ENCODE measurements around the gene TMEM150C. TPM values are rescaled to one million over a fixed set of nuclear protein-coding genes. Genes with fewer than 3 reads are reported as not detected.

TMEM150C gene
- polyA plus RNA-seq, 1 donor from 2014 or later, result 4.9 TPM

DNA sequence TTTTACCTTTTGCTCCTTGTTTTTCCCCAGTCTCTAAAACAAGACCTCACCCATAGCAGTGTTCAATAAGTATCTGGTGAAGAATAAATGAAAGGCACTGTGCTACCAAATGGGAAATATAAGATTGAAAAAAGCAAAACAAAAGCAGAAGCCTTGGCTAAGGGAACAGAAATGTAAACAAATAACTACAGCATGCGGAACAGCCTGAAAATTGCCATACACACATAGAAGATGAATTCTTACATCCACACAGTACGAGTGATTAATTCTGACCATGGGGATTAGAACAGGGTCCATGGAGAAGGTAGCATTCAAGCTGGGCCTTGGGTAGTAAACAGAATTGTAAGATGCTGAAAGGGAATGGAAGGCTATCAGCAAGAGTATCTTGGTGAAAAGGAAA, 40.5 kb downstream of the TMEM150C start:
- Histone ChIP-seq H3K79me2 (replicated peaks; ENCODE audit: insufficient read depth, low read length) (no peaks in the 10 kb centered on the region), H3K4me3 (ENCODE audit: low read length) (no peak overlapping the region), H3K4me2 (ENCODE audit: low read length) (no peak overlapping the region), H3K27me3 (ENCODE audit: insufficient read depth, low read depth, low read length) (no peaks in the 10 kb centered on the region), H3K9me3 (ENCODE audit: low read length) (no peaks in the 10 kb centered on the region), H3K27ac (ENCODE audit: low read length) (no peak overlapping the region), H2AFZ (ENCODE audit: low read depth, low read length) (no peak overlapping the region), H4K20me1 (ENCODE audit: insufficient read depth) (no peaks in the 10 kb centered on the region), H3K9me2 (ENCODE audit: insufficient read depth, low read length) (no peaks in the 10 kb centered on the region), H3K9ac (ENCODE audit: low read length) (no peak overlapping the region), H3K36me3 (ENCODE audit: insufficient read depth, low read length) (no peaks in the 10 kb centered on the region), H3F3A (ENCODE audit: insufficient read depth, low read length, poor library complexity, severe bottlenecking) (no peaks in the 10 kb centered on the region)
- TF ChIP-seq EP300 (conservative IDR thresholded peaks at IDR 0.05; ENCODE audit: poor library complexity, severe bottlenecking), result no peak
- TF ChIP-seq, protein P1, sequence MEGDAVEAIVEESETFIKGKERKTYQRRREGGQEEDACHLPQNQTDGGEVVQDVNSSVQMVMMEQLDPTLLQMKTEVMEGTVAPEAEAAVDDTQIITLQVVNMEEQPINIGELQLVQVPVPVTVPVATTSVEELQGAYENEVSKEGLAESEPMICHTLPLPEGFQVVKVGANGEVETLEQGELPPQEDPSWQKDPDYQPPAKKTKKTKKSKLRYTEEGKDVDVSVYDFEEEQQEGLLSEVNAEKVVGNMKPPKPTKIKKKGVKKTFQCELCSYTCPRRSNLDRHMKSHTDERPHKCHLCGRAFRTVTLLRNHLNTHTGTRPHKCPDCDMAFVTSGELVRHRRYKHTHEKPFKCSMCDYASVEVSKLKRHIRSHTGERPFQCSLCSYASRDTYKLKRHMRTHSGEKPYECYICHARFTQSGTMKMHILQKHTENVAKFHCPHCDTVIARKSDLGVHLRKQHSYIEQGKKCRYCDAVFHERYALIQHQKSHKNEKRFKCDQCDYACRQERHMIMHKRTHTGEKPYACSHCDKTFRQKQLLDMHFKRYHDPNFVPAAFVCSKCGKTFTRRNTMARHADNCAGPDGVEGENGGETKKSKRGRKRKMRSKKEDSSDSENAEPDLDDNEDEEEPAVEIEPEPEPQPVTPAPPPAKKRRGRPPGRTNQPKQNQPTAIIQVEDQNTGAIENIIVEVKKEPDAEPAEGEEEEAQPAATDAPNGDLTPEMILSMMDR (IDR thresholded peaks at IDR 0.05; ENCODE audit: poor library complexity, severe bottlenecking), result no peak
- no peak for TF ChIP-seq SMC3 (conservative IDR thresholded peaks at IDR 0.05; ENCODE audit: poor library complexity)
- TF ChIP-seq, protein P2, sequence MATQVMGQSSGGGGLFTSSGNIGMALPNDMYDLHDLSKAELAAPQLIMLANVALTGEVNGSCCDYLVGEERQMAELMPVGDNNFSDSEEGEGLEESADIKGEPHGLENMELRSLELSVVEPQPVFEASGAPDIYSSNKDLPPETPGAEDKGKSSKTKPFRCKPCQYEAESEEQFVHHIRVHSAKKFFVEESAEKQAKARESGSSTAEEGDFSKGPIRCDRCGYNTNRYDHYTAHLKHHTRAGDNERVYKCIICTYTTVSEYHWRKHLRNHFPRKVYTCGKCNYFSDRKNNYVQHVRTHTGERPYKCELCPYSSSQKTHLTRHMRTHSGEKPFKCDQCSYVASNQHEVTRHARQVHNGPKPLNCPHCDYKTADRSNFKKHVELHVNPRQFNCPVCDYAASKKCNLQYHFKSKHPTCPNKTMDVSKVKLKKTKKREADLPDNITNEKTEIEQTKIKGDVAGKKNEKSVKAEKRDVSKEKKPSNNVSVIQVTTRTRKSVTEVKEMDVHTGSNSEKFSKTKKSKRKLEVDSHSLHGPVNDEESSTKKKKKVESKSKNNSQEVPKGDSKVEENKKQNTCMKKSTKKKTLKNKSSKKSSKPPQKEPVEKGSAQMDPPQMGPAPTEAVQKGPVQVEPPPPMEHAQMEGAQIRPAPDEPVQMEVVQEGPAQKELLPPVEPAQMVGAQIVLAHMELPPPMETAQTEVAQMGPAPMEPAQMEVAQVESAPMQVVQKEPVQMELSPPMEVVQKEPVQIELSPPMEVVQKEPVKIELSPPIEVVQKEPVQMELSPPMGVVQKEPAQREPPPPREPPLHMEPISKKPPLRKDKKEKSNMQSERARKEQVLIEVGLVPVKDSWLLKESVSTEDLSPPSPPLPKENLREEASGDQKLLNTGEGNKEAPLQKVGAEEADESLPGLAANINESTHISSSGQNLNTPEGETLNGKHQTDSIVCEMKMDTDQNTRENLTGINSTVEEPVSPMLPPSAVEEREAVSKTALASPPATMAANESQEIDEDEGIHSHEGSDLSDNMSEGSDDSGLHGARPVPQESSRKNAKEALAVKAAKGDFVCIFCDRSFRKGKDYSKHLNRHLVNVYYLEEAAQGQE (IDR thresholded peaks at IDR 0.05; ENCODE audit: borderline replicate concordance), result no peak
- no peak for TF ChIP-seq EZH2 (IDR thresholded peaks at IDR 0.05; ENCODE audit: borderline replicate concordance, insufficient read depth, low read length, poor library complexity, severe bottlenecking)
- no peak for TF ChIP-seq MXI1 (conservative IDR thresholded peaks at IDR 0.05; ENCODE audit: poor library complexity, severe bottlenecking)
- no peak for TF ChIP-seq RAD21 (conservative IDR thresholded peaks at IDR 0.05)
- TF ChIP-seq POLR2AphosphoS5 (IDR thresholded peaks at IDR 0.05), result no peak
- TF ChIP-seq TAF1 (IDR thresholded peaks at IDR 0.05; ENCODE audit: low read depth), result no peak

DNA sequence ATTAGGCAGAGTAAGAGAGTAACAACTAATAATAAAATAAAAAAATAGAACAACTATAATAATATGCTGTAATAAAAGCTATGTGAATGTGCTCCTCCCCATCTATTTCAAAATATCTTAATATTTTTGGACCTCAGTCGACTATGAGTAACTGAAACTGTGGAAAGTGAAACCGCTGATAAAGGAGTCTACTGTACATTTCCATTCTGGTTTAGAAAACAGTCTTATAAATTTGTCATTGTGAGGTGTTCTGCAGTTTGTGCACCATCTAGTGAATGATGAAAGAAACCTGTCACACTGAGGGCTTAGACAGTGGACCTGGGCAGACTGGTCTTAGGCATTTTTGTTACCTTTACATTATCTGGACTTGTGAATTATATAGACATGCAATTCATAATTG, 42.0 kb downstream of the TMEM150C start:
- H3K9ac ChIP-seq (ENCODE audit: low read length), result no peak overlapping the region
- no peaks in the 10 kb centered on the region for H3K79me2 ChIP-seq (replicated peaks; ENCODE audit: insufficient read depth, low read length)
- TF ChIP-seq, protein P2 (IDR thresholded peaks at IDR 0.05; ENCODE audit: borderline replicate concordance), result no peak
- no peak for TF ChIP-seq MXI1 (conservative IDR thresholded peaks at IDR 0.05; ENCODE audit: poor library complexity, severe bottlenecking)
- TF ChIP-seq RAD21 (conservative IDR thresholded peaks at IDR 0.05), result no peak
- TF ChIP-seq TAF1 (IDR thresholded peaks at IDR 0.05; ENCODE audit: low read depth), result no peak
- no peak for TF ChIP-seq EP300 (conservative IDR thresholded peaks at IDR 0.05; ENCODE audit: poor library complexity, severe bottlenecking)
- TF ChIP-seq POLR2AphosphoS5 (IDR thresholded peaks at IDR 0.05), result no peak
- TF ChIP-seq, protein P1 (IDR thresholded peaks at IDR 0.05; ENCODE audit: poor library complexity, severe bottlenecking), result no peak
- TF ChIP-seq EZH2 (IDR thresholded peaks at IDR 0.05; ENCODE audit: borderline replicate concordance, insufficient read depth, low read length, poor library complexity, severe bottlenecking), result no peak
- no peak for TF ChIP-seq SMC3 (conservative IDR thresholded peaks at IDR 0.05; ENCODE audit: poor library complexity)
- H3F3A ChIP-seq (ENCODE audit: insufficient read depth, low read length, poor library complexity, severe bottlenecking), result no peaks in the 10 kb centered on the region
- H2AFZ ChIP-seq (ENCODE audit: low read depth, low read length), result no peak overlapping the region
- H3K4me2 ChIP-seq (ENCODE audit: low read length), result no peak overlapping the region
- H3K9me3 ChIP-seq (ENCODE audit: low read length), result no peaks in the 10 kb centered on the region
- no peak overlapping the region for H3K4me3 ChIP-seq (ENCODE audit: low read length)
- no peaks in the 10 kb centered on the region for H3K36me3 ChIP-seq (ENCODE audit: insufficient read depth, low read length)
- H3K9me2 ChIP-seq (ENCODE audit: insufficient read depth, low read length), result no peaks in the 10 kb centered on the region
- H4K20me1 ChIP-seq (ENCODE audit: insufficient read depth), result no peaks in the 10 kb centered on the region
- H3K27me3 ChIP-seq (ENCODE audit: insufficient read depth, low read depth, low read length), result no peaks in the 10 kb centered on the region
- no peak overlapping the region for H3K27ac ChIP-seq (ENCODE audit: low read length)

Data from neural cell (in vitro differentiated cells).